ES-I3 (cell line): ENCODE results near the gene IYD.
"Not testable (repeated sequence)": the region's sequence is repeated elsewhere in the genome, so short reads cannot be mapped to it uniquely, and the experiment has no call there.

ENCODE experiments used
- H3K36me3 ChIP-seq: 2 replicates; pipeline ENCODE4 v1.6.1; 2013; ENCODE audit warnings: mild to moderate bottlenecking, low read length, control low read depth, moderate library complexity; ENCODE audit not compliant: insufficient read depth
- H3K4me1 ChIP-seq: 2 replicates; pipeline ENCODE4 v1.6.1; 2013; ENCODE audit warnings: mild to moderate bottlenecking, control low read depth, low read length; ENCODE audit not compliant: insufficient read depth
- H3K9ac ChIP-seq: 2 replicates; pipeline ENCODE4 v1.6.1; 2013; ENCODE audit warnings: low read depth, mild to moderate bottlenecking, low read length, moderate library complexity
- H3K9me3 ChIP-seq: 2 replicates; pipeline ENCODE4 v1.6.1; 2013; ENCODE audit warnings: mild to moderate bottlenecking, low read length, moderate library complexity; ENCODE audit not compliant: control insufficient read depth, insufficient read depth

The IYD gene

DNA sequence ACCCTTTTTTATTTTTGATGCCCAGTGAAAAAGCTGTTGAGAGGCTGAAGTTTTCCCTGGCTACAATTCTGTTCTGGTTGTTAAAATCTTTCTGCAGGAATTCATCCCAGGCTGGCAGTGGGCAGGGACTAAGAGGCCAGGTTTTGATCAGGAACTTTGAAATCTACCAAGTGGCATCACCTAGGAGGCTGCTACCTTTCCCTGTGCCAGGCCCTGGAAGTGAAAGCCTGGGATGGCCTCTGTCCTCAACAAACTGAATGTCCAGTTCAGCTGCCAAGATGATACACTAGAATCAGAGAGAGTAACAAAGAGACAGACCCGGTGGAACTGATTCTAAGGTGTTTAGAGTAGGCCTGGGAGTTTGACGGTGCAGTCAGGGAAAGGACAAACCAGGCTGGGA, 596 bp downstream of the IYD start:
- Histone ChIP-seq H3K9me3 (no peaks in the 10 kb centered on the region), H3K4me1 (no peaks in the 10 kb centered on the region), H3K36me3 (no peaks in the 10 kb centered on the region), H3K9ac (no peak overlapping the region)

DNA sequence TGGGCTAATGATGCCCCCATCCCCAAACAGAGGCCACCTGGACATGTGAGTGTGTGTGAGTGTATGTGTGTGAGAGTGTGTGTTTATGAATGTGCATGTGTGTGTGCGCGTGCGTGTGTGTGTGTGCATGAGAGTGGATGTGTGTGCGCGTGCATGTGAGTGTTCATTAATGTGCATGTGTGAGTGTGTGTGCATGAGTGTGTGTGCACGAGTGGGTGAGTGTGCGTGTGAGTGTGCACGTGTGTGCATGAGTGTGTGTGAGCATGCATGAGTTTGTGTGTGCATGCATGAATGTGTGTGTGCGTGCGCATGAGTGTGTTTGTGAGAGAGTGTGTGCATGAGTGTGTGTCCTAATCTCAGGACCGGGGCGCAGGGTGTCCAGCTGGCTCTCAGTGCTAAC, 1.3 kb downstream of the IYD start:
- no peaks in the 10 kb centered on the region for H3K9me3 ChIP-seq
- H3K4me1 ChIP-seq = no peaks in the 10 kb centered on the region
- no peaks in the 10 kb centered on the region for H3K36me3 ChIP-seq
- H3K9ac ChIP-seq = no peak overlapping the region

- Histone ChIP-seq H3K4me1 (no peaks in the 10 kb centered on the region), H3K36me3 (no peaks in the 10 kb centered on the region), H3K9ac (no peak overlapping the region), H3K9me3 (no peaks in the 10 kb centered on the region)
These were observed 2.5 kb downstream of the IYD start for GRCh38 chr6:150371356-150371755.

GRCh38 chr6:150372051-150372450, 3.2 kb downstream of the IYD start:
- no peaks in the 10 kb centered on the region for H3K4me1 ChIP-seq
- H3K36me3 ChIP-seq = no peaks in the 10 kb centered on the region
- no peak overlapping the region for H3K9ac ChIP-seq
- no peaks in the 10 kb centered on the region for H3K9me3 ChIP-seq

DNA sequence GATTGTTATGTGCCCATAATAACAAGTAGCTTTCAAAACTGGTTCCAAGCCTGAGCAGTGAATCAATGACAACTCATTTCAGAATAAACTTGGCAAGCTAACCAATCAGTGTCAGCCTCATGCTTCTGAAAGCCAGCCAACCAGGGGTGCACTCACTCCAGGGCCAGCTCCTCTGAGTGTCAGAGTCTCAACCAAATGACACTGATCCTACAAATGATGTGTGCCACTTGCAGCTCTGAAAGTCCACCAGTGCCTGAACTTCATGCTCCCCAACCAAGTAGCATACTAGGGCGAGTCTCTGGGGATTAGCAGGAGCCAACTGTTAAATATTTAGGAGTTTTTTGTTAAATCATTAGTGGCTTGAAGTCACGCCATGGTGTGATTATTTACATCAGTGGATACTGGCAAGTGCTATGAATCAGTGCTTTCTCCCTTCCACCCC, 4.5 kb downstream of the IYD start:
- Histone ChIP-seq H3K9ac (no peak overlapping the region), H3K36me3 (no peaks in the 10 kb centered on the region), H3K4me1 (no peaks in the 10 kb centered on the region), H3K9me3 (no peaks in the 10 kb centered on the region)

GRCh38 chr6:150374346-150374745, 5.5 kb downstream of the IYD start:
- not testable (repeated sequence) for H3K36me3 ChIP-seq, H3K9me3 ChIP-seq, H3K9ac ChIP-seq, H3K4me1 ChIP-seq

- Histone ChIP-seq H3K9me3 (no peaks in the 10 kb centered on the region), H3K4me1 (no peaks in the 10 kb centered on the region), H3K9ac (no peak overlapping the region), H3K36me3 (no peaks in the 10 kb centered on the region)
These were observed 8.5 kb downstream of the IYD start for GRCh38 chr6:150377211-150377781.

- Histone ChIP-seq H3K4me1 (no peaks in the 10 kb centered on the region), H3K36me3 (no peaks in the 10 kb centered on the region), H3K9ac (no peak overlapping the region), H3K9me3 (no peaks in the 10 kb centered on the region; the same call in 1 of the 2 replicates)
These were observed 11.4 kb downstream of the IYD start for GRCh38 chr6:150380256-150380655.

DNA sequence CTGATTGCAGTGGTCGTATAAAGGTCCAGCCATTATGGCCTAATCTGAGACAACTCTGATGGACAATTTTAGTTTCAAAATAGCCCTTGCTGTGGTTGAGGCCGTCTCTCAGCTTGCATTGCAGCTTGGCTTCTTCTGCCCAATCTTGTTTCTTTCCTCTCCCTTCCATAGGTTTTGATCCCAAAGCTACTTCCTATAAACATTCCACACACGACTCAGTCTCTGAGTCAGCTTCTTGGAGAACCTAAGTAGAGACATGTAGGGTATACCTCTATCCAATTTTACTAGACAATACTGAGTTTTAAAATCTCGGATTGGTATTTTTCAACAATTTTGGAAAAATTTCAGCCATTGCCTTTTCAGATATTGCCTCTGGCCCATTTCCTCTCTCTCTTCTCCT, 13.4 kb downstream of the IYD start:
- Histone ChIP-seq H3K9me3 (no peaks in the 10 kb centered on the region; the same call in 1 of the 2 replicates), H3K36me3 (no peaks in the 10 kb centered on the region), H3K9ac (no peak overlapping the region), H3K4me1 (no peaks in the 10 kb centered on the region)

GRCh38 chr6:150391414-150391813, 22.6 kb downstream of the IYD start:
- Histone ChIP-seq H3K4me1 (no peaks in the 10 kb centered on the region), H3K9me3 (no peaks in the 10 kb centered on the region), H3K9ac (no peak overlapping the region), H3K36me3 (no peaks in the 10 kb centered on the region)

DNA sequence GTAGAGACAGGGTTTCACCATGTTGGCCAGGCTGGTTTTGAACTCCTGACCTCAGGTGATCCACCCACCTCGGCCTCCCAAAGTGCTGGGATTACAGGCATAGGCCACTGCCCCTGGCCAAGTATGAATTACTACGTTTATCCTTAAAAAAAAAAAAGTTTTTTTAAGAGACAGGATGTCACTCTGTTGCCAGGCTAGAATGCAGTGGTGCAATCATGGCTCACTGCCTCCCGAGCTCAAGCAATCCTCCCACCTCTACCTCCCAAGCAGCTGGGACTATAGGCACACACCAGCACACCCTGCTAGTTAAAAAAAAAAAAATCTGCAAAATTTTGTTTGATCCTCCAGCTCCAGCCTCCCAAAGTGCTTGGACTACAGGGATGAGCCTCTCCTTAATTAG, 23.1 kb downstream of the IYD start:
- H3K9ac ChIP-seq = no peak overlapping the region
- no peaks in the 10 kb centered on the region for H3K36me3 ChIP-seq
- no peaks in the 10 kb centered on the region for H3K9me3 ChIP-seq
- H3K4me1 ChIP-seq = no peaks in the 10 kb centered on the region

DNA sequence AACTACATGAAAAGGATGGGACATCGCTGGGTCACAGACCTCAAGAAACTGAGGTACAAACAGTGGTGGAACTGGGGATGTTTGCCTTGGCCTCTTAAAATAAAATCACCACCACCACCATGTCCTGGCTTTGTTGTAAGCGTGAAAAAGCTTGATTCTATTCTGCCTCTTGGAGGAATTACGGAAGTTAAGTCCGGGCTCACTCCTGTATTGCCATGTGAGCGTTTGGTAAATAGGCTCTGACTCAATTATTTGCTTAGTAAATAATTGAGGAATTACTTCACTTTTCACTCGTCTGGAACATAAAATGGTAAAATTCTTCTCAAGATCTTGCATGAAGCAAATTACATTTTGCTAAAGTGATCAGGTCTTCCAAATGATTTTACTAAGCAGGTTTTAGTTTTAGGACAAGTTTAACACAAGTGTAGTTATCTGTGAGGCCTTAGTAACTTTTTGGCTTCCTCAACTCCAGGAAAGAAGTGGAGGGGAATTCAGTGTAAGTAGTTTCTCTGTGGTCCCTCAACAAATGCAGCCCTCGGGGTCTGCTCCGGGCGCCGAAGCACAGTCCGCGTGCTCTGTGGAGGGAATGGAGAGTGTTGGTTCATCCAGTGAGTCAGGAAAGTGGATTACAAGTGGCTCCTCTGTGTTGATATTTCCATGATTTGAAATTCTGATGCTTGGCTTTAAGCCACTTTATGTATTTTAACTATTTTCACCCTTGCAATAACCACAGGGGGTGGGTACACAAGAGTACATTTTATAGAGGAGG, 23.8 kb downstream of the IYD start:
- no peak overlapping the region for H3K9ac ChIP-seq
- H3K4me1 ChIP-seq = no peaks in the 10 kb centered on the region
- no peaks in the 10 kb centered on the region for H3K36me3 ChIP-seq
- H3K9me3 ChIP-seq = no peaks in the 10 kb centered on the region

- H3K4me1 ChIP-seq = no peaks in the 10 kb centered on the region
- H3K9ac ChIP-seq = no peak overlapping the region
- H3K36me3 ChIP-seq = no peaks in the 10 kb centered on the region
- H3K9me3 ChIP-seq = no peaks in the 10 kb centered on the region
These were observed 25.5 kb downstream of the IYD start for GRCh38 chr6:150394053-150394898.

- Histone ChIP-seq H3K9ac (no peak overlapping the region), H3K36me3 (no peaks in the 10 kb centered on the region), H3K9me3 (no peaks in the 10 kb centered on the region), H3K4me1 (no peaks in the 10 kb centered on the region)
These were observed 26.1 kb downstream of the IYD start for GRCh38 chr6:150394899-150395295.
